GM12878 (cell line): Measurements from ENCODE around the gene RPS2.

Experiments used
- EED ChIP-seq: sonication (generic); IDR thresholded peaks from 2 replicates; pipeline ENCODE4 v1.6.1; 2016; ENCODE audit warnings: antibody characterized with exemption, low read depth
- ESRRA ChIP-seq: IDR thresholded peaks from 2 replicates; pipeline ENCODE4 v1.6.1; 2012; ENCODE audit warnings: mild to moderate bottlenecking, low read length, improper control_type of control experiment
- EZH2 ChIP-seq: IDR thresholded peaks from 2 replicates; pipeline ENCODE4 v1.6.1; 2012; ENCODE audit warnings: low read depth, mild to moderate bottlenecking, control low read depth, inconsistent platforms, low read length, borderline replicate concordance; ENCODE audit not compliant: control insufficient read depth
- POLR2A ChIP-seq: IDR thresholded peaks from 2 replicates; pipeline ENCODE4 v1.6.1; 2011; ENCODE audit warnings: low read depth, mild to moderate bottlenecking, low read length
- TF ChIP-seq, protein P1 (sequence below), 3 experiments: IDR thresholded peaks in 2 of 3; conservative IDR thresholded peaks in 1 of 3; 2 replicates each; pipeline ENCODE4 v1.5.1; 2011; ENCODE audit warnings: low read depth in 3 of 3, low read length in 3 of 3, mild to moderate bottlenecking in 3 of 3, control low read depth in 2 of 3, moderate library complexity in 2 of 3, inconsistent platforms in 1 of 3, mixed read lengths in 1 of 3; ENCODE audit not compliant: control insufficient read depth in 2 of 3, insufficient read depth in 1 of 3; ENCODE audit errors: extremely low read depth in 1 of 3
- TF ChIP-seq, protein P2 (sequence below): fragments of 450-650 bp; IDR thresholded peaks from 2 replicates; pipeline ENCODE4 v1.6.1; 2017; ENCODE audit warnings: mild to moderate bottlenecking, moderate library complexity

DNA sequence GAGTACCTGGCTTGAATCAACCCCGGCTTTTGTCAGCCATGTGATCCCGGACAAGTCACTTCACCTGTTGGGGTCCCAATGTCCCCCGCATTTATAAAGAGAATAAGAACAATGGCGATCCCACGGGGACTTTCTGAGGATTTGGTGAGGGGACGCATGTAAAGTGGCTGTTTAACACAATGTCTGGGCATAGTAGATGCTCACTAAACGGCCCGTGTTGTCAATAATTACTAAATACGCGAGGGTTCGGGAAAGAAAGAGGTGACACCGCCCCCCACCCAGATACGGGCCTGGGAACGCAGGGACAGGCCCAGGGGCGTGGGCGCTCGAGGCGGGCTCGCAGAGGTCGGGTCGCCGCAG, 26.9 kb upstream of the RPS2 start:
- TF ChIP-seq, protein P1, sequence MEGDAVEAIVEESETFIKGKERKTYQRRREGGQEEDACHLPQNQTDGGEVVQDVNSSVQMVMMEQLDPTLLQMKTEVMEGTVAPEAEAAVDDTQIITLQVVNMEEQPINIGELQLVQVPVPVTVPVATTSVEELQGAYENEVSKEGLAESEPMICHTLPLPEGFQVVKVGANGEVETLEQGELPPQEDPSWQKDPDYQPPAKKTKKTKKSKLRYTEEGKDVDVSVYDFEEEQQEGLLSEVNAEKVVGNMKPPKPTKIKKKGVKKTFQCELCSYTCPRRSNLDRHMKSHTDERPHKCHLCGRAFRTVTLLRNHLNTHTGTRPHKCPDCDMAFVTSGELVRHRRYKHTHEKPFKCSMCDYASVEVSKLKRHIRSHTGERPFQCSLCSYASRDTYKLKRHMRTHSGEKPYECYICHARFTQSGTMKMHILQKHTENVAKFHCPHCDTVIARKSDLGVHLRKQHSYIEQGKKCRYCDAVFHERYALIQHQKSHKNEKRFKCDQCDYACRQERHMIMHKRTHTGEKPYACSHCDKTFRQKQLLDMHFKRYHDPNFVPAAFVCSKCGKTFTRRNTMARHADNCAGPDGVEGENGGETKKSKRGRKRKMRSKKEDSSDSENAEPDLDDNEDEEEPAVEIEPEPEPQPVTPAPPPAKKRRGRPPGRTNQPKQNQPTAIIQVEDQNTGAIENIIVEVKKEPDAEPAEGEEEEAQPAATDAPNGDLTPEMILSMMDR (IDR thresholded peaks at IDR 0.05 in 2 of 3, conservative IDR thresholded peaks at IDR 0.05 in 1 of 3; ENCODE audit: control insufficient read depth in 2 of 3, extremely low read depth in 1 of 3, insufficient read depth in 1 of 3, low read depth in 3 of 3, low read length in 3 of 3) = no peak
- TF ChIP-seq, protein P2, sequence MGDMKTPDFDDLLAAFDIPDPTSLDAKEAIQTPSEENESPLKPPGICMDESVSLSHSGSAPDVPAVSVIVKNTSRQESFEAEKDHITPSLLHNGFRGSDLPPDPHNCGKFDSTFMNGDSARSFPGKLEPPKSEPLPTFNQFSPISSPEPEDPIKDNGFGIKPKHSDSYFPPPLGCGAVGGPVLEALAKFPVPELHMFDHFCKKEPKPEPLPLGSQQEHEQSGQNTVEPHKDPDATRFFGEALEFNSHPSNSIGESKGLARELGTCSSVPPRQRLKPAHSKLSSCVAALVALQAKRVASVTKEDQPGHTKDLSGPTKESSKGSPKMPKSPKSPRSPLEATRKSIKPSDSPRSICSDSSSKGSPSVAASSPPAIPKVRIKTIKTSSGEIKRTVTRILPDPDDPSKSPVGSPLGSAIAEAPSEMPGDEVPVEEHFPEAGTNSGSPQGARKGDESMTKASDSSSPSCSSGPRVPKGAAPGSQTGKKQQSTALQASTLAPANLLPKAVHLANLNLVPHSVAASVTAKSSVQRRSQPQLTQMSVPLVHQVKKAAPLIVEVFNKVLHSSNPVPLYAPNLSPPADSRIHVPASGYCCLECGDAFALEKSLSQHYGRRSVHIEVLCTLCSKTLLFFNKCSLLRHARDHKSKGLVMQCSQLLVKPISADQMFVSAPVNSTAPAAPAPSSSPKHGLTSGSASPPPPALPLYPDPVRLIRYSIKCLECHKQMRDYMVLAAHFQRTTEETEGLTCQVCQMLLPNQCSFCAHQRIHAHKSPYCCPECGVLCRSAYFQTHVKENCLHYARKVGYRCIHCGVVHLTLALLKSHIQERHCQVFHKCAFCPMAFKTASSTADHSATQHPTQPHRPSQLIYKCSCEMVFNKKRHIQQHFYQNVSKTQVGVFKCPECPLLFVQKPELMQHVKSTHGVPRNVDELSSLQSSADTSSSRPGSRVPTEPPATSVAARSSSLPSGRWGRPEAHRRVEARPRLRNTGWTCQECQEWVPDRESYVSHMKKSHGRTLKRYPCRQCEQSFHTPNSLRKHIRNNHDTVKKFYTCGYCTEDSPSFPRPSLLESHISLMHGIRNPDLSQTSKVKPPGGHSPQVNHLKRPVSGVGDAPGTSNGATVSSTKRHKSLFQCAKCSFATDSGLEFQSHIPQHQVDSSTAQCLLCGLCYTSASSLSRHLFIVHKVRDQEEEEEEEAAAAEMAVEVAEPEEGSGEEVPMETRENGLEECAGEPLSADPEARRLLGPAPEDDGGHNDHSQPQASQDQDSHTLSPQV = no peak
- no peak for TF ChIP-seq ESRRA
- no peak; the same call in 1 of the 2 replicates for TF ChIP-seq POLR2A
- TF ChIP-seq EZH2 = no peak
- TF ChIP-seq EED = no peak
